GM21528 (cell line): Measurements from ENCODE around the gene UNC5C.

Source experiments
- ATAC-seq: cut with Tn5 transposase; IDR thresholded peaks from one replicate; pipeline ENCODE4 v1.9.1; 2021; ENCODE audit warnings: mild to moderate bottlenecking, moderate library complexity; ENCODE audit not compliant: unreplicated experiment, low FRiP score

The UNC5C gene

DNA sequence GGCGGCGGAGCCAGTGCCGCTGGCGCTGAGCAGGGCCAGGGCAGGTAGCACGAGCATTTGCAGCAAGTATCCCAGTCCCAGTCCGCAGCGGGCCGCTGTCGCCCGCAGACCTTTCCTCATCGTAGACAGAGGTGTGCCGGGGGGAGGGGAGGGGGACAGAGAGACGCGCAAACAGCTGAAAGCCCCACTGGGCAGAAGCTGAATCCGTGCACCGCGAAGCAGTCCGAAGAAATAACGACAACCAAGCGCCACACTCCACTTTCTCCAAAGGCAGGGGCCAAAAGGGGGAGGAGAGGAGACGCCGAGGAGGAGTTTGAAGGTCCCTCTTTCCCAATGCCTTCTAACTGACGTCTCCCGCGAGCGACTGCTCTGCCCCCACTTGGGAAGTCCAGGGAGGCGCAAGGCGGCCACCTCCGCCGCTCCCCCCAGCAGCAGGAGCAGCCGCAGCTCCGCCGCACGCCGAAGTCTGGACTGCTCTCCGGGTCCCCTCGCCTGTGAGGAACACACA is at the start of gene UNC5C:
TSS of gene UNC5C (minus strand) at position 236 of the 508 bp plus-strand sequence.
- ATAC-seq: no peak

DNA sequence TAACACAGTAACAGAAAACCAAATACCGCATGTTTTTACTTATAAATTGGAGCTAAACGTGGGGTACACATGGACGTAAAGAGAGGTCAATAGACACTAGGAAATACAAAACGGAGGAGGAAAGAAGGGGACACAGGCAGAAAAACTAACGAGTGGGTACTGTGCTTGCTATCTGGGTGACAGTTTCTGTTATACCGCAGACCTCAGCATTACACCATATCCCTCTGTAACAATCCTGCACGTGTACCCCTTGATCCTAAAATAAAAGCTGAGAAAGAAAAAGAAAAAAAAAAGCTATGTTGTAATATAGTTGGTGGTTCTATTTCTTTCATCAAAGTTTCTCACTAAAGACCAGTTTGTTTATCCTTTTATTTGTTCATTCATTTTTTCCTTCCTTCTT is 47.9 kb upstream of the UNC5C start:
- ATAC-seq: no peak

DNA sequence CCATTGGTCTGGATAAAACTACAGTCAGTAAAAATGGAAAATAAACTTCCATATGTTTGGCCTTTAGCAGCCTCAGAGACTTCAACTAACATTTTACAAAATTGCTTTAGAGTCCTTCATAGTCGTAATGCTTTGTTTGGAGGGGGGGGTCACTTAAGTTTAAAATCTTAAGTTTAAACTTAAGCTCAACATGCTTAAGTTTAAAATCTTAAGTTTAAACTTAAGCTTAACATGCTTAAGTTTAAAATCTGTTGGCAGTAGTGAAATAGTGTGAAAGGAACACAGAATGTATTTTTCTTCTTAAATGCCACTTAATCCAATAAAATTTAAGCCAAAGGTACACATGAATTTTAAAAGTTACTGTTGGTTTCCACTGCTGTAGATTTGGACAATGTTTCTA is 45.9 kb upstream of the UNC5C start:
- no peak for ATAC-seq

DNA sequence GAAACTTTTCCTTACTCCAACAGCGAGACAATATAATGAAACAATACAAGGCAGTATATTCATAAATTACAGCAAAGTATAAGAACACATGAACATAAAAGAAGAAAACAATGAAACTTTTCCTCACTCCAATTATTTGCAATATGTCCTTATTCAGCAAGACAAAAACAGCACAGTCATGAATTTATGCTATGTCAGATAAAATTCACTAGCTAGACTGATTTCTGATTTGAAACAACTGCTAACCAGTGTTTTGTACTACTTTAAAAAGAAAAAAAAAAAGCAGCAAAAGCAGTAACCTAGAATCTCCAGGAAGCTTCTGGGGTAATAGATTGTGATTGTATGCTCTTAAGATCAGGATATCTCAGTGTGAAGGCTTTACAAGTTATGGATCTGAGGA is 45.2 kb upstream of the UNC5C start:
- no peak for ATAC-seq

DNA sequence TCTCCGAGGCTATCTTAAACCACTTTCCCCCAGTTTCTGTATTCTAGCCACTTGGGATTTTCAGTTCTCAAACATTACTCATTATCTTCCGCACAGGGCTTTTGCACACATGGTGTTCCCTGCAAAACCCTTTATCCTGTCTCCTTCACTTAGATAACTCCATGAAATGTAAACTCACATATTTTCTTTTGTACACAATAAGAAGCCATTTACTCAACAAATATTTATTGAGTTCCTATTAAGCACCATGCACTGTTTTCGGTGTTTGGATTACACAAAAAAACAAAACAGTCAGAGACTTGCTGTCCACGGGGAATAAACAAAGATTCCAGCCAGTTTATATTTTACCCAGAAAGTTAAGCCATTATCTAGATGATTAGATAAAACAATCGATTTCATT is 42.5 kb upstream of the UNC5C start:
- ATAC-seq: no peak

DNA sequence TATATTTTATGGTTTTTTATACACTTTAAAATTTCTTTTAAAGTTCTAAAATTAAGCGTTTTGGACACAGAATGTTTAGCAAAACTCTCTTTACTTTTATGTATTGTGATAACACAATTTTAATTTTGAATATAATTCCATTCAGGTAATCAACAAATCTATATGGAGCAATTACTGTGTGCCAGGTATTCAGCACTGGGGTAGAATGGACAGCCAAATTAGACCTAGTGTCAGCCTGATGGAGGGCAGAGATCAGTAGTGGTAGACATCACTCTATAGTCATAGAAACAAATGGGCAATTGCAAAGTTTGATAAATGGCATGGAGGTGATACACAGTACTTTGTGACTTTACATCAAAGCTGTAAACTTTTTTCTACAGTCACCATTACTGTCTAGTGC is 41.8 kb upstream of the UNC5C start:
- ATAC-seq: no peak

DNA sequence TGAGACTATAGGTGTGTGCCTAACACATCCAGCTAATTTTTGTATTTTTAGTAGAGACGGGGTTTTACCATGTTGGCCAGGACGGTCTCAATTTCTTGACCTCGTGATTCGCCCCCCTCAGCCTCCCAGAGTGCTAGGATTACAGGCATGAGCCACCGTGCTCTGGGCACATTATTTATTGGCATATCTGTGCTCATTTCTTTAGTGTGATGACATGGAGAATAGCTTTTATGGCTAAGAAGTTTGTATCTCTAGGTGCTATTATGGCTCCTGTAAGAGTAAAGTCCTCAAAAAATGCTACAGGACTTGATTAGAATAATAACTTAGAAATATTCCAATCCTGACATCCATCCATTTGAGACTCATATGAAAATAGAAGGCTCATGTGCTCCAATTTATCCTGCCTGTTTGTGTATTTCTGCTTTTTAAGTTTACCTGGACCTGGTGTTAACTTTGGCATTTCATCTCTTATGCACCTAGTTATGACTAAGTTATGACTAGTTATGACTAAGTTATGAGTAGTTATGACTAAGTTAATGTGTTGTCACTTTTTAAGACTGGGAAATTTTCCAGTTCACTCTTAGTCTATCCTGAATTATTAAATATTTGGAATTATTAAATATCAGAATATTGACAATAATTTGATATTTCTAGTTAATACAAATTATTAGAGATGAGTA is 36.4 kb upstream of the UNC5C start:
- ATAC-seq: no peak

DNA sequence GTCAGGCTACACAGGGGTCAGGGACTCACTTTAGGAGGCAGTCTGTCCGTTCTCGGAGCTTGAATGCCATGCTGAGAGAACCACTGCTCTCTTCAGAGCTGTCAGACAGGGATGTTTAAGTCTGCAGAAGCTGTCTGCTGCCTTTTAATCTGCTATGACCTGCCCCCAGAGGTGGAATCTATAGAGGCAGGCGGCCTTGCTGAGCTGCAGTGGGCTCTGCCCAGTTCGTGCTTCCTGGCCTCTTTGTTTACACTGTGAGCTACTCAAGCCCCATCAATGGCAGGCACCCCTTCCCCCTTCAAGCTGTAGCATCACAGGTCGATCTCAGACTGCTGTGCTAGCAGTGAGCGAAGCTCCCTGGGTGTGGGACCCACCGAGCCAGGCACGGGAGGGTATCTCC is 31.5 kb upstream of the UNC5C start:
- ATAC-seq: no peak

DNA sequence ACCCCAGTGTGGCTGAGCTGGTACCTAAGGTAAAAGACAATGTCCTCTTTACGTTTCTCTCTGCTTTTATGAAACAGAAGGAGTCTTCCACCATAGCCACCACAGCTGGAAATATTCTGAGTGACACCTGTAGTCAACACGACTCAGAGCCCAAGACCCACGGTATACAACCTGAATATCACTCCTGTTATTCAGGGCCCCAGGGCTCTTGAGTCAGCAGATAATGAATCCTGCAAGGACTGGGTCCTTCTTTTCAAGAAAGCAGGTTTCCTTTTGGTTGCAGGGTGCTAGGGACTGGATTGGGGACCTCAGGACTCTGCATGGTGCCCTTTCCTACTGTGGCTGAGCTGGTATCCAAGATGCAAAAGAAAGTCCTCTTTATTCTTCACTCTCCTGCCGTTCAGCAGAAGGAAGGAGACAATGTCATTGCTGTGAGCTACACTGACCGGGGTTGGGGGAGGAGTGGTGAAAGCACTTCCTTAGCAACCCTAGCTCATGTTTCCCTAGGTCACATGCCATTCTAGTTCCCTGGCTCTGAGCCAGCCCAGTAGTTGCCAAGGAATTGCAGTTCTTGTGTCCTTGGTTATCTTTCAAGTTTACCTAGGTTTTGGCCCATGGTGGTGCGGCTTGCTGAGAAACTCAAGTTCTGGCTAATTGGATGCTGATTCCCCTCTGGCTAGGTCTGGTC is 23.7 kb upstream of the UNC5C start:
- no peak for ATAC-seq

DNA sequence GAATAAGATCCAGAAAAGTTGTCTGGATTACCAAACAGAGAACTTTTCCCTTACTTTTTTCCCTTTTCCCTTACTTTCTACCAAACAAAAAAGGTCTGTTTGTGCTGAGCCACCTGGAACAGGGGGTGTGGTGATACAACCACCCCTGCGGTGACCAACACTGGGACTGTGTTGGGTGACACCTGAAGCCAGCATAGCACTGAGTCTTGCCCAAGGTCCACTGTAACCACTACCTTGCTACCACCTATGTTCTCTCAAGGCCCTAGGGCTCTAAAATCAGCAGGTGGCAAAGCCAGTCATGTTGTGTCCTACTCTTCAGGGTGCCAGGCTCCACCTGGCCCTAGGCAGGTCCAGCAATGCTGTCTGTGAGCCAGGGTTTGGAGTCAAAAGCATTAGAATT is 22.8 kb upstream of the UNC5C start:
- ATAC-seq: no peak

DNA sequence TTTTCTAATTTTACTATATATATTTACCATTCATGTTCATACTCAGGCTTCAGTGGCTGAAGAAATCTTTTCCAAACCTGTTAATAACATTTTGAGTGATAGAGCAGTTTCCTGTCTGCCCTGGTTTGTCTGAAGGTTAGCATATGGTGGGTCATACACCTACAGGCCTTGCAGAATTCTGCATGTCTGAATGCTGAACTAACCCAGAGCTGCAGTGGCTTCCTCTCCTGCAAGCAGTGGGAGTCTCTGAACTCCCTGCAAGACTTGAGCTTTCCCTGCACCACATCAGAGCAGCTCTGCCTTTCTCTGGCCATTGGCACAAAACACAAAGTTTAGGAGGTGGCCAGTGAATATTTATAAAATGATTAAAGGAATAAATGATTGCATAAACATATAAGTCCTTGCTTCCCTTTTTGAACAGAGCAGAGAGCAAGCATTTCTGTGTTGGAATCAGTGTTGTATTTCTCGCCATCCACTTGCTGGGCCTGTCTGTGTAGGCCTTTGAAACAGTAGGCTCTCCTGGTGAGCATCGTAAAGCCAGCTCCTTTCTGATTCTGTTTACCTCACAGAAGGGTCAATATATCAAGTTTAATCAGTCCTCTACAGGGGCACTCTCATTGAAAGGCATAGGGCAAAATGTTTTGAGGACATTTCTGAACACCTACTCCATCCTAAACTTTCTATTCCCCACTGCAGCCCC is 15.0 kb upstream of the UNC5C start:
- ATAC-seq: no peak

DNA sequence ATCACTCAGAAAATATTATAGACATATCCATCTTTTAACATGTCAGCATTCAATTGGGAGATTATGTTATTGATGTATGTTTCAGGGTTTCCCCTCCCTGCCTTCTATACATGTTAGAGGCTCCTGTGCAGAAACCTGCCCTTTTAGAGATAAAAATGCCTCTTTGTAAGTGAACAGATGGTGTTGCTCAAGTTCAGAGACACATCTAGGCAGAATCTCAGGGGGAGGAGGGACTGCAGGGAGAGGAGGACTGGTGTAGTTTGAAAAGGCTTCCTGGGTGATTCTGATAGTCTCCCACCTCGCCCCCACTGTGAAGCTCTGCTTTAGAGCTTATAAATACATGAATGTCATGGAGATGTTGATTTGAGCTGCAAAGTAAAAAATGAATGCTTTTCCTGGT is 12.0 kb upstream of the UNC5C start:
- no peak for ATAC-seq

DNA sequence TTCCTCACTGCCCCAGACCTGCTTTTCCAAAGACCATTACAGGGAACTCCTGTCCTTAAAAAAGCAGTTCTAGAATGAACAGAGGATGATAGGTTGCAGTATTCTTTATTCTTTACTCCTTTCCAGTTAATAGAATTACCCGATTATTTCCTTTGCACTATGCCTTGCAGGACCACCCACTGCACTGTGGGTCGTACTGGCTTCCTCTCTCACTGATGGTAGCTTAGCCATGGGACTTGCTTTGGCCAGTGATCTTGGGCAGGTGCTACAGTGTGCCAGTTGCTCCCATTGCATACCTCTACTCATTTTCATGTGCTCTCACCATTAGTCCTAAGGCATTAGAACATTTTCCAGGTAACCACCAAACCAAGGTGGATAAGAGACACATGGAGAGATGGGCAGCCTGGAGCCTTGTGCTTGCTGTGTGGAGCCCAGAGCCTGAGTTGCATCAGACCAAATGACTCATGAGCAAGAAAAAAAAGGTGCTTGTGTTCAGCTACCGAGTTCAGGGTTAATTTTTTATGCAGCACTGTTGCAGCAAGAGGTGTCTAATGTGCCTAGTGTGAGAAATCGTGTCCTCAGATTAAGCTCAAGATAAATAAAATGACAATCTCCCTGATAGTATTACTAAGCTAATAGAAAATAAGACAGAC is 7.6 kb upstream of the UNC5C start:
- no peak for ATAC-seq

DNA sequence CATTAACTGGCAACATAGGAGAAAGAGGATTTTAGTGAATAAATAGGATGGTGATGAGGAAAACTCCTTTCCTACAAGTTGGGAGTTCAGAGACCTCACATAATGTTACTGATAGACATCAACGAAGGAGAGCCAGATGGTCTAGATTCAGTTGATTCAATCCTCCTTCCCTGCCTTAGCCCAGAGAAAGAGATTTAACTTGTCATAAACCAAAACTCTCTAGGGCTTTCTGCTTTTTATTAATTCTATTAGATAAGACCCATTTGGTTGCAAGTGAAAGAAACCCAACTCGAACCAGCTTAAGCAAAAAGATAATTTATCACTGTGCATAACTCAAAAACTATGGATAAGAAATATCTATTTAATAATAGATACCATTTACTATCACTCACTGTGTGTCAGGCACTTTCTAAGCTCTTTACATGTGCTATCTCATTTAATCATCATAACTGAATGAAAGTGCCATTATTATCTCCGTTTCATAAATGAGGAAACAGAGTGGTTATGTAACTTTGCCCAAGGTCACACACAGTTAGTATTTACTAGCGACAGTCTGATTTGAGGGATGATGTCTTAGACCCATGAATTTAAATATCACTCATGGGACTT is 4.3 kb upstream of the UNC5C start:
- ATAC-seq: no peak

DNA sequence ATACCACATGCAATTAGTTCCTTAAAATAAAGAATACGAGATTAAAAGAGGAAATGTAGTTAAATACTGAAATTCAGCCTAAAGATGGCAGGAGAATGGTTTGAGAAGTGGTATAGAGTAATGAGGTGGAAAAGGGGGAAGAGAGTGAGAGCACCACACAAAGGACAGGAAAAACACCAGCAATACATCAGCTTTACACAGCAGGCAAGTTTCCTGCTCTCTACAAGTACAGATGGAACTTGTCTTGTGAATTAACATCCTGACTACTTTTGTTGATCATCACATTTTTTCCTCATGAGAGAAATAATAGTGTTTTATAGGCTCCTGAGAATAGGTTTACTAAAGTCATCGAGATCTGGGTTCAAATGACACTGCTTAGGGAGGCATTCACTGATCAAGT is 2.9 kb upstream of the UNC5C start:
- no peak for ATAC-seq

DNA sequence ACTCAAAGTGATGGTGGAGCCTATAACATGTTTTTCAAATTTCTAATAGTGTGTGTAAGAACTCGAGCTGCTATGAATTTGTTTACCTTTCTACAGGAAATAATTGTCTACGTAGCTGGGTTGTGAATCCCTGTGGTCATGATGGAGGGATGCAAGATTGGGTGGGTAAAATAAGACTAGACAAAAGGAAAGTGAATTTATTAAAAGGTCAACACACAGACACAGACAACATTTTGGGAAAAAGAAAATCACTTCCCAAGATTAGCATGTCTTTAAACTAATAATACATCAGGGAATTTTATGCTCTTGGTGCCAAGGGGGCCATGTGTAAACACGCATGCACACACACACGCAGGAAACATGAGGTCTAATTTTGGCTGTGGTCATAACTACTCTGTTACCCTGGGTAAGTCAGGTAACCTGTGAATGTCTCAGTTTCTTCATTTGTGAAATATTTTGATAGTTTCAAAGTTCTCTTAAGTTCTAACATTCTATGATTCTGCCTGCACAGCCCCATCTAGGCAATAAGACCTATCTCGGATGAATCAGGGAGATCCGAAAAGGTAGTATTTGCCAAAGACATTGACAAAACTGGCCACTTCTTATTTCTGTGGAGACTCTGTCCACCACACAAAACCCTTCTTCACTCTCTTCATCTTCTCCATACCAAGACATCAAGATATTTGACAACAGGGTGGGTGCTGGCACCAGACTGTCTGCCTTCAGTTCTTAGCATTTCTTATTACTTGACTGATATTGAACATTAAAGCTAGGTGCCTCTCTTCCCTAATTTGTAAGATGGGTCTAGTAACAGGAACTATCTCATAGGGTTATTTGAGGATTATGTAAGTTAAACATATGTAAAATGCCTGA is 1.6 kb upstream of the UNC5C start:
- peak; percentile 14 for ATAC-seq

DNA sequence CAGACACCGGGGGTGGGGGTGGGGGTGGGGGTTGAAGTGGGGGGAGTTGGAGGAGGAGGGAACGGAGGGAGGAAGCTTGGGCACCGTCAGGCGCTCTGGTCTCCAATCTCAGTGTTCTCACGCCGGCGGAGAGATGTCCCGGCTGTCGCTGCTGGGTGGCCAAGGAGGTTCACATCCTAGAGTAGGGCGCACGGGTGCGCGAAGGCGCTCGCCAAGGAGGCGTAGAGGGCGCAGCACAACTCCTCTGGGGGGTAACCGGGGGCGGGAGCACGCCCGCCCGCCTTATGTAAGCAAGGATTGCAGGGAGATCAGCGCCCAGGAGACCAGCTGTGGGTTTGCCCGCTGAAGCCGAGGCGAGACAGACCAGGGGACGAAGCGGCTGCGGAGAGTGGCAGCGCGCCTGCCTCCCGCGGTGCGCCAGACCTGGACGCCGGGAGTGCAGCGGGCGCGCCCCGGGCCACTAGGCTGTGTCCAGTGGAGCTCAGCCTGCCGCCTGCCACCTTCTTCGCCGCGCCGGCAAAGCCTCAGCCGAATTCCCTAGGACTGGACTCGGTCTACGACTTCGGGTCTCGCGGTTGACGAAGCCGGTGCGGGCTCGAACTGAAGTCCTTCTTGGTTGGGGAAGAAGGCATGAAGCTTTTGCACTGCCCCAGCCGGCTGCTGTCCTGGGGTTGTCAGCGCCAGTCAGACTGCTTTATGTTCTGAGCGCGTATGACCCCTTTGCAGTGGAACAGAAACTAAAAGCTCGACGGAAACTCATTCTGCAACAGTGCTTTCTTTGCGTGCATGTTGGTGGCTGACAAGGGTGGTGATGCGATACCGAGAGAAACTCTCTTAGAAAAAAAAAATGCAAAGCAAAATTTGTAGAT is 707 bp upstream of the UNC5C start:
- ATAC-seq: peak; percentile 95

DNA sequence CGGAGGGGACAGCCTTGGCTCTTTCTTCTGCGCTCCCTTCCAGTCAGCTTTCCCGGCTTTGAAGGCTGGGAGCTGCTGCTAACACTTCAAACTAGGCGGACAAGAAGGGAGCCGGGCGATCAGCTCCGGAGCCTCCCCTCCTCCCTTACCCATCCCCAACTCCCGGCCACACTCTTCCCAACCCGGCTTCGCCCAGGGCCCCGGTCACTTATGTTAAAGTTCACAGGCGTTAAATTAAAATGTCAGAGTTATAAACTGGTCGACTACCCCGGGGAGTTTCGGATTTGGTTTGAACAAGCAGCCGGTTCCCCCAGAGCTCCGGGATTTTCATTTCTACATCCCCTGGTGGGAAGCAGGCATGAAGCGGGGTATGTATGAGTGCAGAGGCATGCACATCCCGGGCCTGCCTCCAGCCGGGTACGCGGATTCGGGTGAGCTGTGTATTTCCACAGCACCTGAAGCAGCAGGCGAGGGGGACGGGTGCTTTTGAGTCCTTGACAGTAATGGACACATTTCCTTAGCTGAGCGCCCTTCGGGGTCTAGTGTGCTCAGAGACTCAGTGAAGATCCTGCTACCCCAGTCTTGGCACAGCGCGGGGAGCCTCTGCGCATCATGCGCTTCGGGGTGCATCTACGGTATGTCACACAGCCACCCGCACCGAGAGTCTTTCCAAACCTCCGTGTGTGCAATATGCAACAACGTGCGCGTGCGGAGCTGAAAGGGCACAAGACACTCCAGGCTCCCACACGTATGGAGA is 880 bp downstream of the UNC5C start:
- ATAC-seq: no peak
